ENCODE measurements around the gene LSP1.
"Not testable (repeated sequence)": the region's sequence is repeated elsewhere in the genome, so short reads cannot be mapped to it uniquely, and the experiment has no call there.

Gene LSP1, protein sequence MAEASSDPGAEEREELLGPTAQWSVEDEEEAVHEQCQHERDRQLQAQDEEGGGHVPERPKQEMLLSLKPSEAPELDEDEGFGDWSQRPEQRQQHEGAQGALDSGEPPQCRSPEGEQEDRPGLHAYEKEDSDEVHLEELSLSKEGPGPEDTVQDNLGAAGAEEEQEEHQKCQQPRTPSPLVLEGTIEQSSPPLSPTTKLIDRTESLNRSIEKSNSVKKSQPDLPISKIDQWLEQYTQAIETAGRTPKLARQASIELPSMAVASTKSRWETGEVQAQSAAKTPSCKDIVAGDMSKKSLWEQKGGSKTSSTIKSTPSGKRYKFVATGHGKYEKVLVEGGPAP

DNA sequence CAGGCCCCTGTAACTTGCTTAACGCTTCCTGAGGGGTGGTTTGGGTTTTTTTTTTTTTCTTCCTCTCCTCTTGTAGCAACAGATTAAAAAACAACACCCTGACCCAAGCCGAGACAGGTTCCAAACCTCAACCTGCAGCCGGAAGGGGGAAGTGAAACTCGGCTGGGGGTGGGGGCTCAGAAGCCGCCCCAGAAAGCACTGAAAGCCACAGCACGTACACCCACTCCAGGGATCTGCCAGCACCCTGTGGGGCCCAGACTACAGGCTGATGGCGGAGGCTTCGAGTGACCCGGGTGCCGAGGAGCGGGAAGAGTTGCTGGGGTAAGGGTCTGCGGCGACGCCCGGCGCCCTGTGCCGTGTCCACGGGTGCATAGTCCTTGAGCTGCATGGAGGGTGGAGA lies at the start of gene LSP1:
Gene LSP1 (plus strand): TSS at position 208 of the 400 bp plus-strand sequence. CDS start 61 bp downstream, at position 269.
- peak; percentile 91 for DNase-seq

DNA sequence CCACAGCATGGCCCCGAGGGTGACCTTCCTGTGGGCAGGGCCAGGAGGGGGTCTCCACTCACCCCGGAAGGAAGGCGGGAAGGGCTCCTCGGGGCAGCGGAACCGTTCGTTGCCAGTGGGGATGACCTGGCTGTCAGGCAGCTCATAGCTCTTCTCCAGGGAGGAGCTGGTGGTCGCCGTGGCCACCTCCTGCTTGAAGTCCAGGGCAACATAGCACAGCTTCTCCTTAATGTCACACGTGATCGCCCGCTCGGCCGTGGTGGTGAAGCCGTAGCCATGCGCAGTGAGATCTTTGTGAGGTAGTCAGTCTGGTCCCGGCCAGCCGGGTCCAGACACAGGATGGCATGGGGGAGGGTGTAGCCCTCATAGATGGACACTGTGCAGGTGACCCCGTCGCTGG lies 49.6 kb upstream of the LSP1 start:
- DNase-seq = no peak

DNA sequence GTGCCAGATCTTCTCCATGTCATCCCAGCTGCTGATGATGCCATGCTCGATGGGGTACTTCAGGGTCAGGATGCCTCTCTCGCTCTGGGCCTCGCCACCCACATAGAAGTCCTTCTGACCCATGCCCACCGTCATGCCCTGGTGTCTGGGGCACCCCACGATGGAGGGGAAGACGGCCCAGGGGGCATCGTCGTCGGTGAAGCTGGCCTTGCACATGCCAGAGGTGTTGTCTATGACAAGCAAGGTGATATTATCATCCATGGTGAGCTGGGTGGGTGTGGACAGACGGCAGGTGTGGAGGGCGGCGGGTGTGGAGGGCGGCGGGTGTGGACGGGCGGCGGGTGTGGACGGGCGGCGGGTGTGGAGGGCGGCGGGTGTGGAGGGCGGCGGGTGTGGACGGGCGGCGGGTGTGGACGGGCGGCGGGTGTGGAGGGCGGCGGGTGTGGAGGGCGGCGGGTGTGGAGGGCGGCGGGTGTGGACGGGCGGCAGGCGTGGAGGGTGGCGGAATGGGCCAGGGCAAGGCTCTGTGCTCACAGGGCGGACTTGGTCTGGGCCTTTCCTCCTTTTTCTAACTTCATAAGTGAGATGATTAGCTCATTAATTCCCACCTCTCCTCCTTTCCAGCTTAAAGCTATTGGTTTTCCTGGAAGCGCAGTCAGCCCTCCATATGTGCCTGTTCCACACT lies 48.9 kb upstream of the LSP1 start:
- DNase-seq = not testable (repeated sequence)

DNA sequence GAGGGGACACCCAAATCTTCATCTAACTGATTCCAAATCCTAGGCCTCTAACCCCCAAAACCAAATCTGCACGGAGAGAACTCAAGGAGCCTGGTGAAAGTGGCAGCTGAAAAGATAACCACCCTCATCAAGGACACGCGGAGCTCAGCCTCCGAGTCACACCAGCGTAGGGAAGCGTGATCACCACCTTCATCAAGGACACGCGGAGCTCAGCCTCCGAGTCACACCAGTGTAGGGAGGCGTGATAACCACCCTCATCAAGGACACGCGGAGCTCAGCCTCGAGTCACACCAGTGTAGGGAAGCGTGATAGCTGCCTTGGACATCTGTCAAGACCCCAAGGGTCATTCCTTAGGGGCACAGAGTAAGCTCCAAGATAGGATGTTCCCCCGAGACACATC lies 47.4 kb upstream of the LSP1 start:
- DNase-seq = no peak

DNA sequence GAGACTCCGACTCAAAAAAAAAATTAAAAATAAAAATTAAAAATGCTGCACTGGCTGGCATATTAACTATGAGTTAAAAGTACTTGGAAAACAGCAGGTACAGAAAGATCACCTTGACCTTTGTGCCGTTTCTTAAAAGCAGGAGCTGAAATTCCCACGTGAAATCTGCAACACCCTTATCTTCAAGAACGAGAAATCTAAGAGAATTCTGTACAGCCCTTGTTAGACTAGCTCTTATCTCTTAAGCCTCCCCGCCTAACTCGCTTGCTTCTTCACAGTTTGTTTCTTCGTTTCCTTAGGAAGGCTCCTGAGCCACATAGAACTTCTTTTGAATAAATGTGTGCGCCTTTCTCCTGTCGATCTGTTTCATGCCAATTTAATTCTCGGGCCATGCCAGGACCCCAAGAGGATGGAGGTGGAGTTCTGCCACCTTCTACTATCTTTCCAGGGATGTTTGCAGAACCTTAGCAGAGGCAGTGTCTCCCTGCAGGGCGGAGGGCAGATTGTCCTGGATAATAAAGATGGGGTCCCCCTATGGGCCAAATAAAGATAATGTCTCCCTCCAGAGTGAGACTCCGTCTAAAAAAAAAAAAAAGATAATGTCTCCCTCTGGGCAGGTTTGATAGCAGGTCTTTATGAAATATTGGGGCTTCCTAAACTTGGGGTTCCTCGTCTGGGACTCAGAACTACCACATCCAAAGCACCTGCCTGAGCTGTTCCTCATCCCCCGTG lies 45.5 kb upstream of the LSP1 start:
- DNase-seq = no peak

DNA sequence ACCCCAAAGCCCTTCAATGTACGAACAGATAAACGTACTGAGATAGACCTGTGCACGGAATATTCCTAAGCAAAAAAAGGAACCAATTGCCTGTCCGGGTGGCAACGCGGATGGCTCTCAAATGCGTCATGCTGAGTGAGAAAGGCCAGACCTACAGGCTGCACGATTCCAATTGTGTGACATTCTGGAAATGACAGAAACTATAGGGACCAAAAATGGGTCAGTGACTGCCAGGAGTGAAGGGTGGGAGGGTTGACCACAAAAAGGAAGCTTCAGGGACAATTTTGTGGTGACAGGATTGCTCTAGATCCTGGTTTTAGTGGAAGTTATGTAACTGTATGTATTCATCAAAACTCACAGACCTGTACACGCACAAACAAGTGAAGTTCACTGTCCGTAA lies 42.1 kb upstream of the LSP1 start:
- no peak for DNase-seq

DNA sequence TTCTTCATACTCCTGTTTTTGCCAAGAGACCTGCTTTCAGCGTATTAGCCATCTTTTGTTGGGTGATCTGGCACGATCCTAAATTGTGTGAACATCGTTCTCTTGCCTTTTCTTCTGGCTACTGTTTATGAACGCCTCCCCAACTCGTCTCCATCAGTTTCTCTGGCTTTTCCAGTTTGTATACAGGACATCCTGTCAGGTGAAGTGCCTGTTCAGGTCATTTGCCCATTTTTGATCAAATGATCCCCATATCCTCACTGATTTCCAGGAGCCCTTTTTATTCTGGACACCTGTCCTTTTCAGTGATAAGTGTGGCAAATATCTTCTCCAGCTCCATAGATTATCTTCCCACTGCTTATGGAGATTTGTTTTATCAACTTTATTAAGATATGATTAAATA lies 40.6 kb upstream of the LSP1 start:
- no peak for DNase-seq

DNA sequence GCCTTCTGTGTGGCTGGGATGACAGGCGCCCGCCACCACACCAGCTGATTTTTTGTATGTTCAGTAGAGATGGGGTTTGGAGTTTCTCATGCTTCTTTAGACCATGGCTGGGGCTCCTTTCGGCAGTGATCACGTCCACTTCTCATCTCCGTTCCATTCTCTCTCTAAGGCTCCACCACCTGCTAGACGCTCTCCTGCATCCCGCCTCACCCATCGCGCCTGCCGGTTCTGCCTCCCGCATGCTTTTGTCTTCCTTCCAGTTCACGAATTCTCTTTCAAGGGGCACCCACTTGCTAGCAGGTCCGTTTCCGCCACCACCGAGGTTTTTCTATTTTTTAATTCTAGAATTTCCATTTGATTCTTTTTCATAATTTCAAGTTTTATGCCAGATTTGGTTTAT lies 40.1 kb upstream of the LSP1 start:
- no peak for DNase-seq

DNA sequence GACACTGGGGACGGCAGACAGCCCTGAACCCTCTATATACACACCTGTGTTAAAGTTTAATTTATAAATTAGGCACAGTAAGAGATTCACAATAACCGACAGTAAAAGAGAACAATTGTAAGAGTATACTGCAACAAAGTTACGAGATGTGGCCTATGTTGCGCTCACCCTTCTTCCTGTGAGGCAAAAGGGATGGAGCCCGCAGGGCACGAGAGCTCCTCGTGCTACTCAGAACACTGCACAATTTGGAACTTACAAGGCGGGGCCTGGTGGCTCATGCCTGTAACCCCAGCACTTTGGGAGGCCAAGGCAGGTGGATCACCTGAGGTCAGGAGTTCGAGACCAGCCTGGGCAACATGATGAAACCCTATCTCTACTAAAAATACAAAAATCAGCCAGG lies 39.5 kb upstream of the LSP1 start:
- DNase-seq = not testable (repeated sequence)

DNA sequence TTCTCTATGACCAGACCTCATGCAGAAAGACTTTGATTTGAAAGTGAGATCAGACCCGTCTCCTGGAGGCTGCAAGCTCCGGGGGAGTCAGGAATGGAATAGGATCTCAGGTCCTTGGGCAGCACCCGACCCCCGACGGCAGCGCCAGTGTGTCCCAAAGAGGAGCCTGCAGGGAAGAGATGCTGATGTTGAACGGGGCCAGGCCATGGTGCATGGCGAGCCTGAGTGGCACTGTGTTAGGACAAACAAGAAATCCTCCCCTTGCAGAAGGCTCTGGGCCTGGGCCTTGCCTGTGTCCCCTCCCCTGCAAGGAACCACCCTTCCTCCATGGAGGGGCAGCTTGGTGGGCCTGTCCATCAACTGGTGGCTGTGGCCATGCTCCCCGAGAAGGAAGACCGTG lies 38.2 kb upstream of the LSP1 start:
- no peak for DNase-seq

DNA sequence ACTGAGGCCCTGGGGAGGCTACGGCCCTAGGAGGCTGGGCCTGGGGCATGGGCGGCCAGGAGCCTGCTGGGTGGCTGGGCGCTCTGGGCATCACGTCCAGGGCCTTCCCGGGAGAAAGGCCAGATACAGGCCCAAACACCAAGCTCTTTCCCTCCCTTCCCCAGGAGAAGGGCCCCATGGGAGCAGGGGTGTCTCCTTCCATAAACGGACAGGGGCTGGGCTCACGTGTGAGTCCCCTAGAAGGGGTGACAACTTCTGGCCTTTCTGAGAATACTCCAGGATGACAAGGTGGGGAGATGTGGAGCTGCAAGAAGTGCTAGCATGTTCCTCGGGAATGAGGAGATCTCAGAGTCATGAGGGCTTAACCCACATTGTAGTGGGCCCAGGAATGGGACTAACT lies 37.6 kb upstream of the LSP1 start:
- no peak for DNase-seq

DNA sequence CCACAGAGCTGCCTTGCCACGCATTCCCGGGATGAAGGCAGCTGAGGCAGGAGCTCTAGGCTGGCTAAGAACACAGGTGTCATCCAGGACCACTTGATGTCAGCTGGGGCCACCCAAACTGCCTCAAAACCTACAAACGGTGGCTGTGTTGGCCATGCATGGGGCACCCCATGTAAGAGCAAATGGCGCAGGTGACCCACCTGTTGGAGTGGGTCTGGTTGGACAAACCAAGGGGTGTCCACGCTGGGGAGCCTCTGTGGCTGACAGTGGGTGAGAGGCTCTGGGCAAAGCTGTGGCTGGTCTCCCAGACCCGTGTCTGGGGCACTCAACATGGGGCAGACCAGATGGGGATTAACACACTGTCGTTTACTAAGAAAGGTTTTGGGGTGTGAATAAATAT lies 37.1 kb upstream of the LSP1 start:
- DNase-seq = no peak

DNA sequence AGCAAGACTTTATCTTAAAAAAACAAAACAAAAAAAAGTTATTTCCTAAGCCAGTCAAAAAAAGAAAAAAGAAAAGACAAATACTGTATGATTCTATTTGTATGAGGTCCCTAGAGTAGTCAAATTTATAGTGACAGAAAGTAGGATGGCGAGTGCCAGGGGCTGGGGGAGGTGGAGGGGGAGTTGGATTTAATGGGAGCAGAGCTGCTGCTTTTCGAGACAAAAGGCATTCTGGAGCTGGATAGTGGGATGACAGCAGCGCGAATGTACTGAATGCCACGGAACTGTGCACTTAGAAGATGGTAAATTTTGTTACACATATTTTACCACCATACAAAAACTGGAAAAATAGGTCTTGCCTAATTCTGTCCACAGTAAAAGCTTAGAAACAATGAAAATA lies 35.9 kb upstream of the LSP1 start:
- no peak for DNase-seq

DNA sequence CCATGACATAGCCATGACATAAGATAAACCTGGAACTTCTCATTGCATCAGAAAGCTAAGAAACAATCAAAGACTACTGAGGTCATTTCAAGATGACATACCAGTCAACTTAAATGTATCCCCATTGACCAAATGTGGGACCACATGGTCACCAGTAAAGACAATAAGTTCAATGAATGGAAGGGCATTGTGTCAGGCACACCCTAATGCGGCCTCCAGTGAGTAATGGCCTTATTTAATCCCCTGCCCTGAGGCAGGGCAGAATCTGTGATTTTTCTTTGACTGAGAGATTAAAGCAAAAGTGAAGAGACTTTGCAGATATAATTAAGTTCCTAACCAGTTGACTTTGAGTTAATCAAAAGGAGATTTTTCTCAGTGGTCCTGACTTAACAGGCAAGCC lies 35.4 kb upstream of the LSP1 start:
- no peak for DNase-seq

DNA sequence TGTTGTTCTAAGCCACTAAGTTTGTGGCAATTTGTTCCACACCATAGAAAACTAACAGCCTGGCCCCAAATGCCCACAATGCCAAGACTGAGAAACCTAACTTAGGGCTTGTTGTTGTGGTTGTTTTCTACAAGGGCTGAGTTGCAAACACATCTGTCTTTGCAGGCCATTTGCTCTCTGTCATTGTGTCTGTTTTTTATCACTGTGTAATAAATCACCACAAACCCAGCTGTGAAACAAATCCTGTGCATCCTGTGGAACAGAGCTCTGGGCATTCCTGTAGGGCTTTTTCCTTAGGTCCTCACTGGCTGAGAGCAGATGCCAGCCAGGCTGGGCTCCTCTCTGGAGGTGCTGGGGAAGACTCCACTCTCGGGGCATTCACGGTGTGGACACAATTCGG lies 33.8 kb upstream of the LSP1 start:
- no peak for DNase-seq

DNA sequence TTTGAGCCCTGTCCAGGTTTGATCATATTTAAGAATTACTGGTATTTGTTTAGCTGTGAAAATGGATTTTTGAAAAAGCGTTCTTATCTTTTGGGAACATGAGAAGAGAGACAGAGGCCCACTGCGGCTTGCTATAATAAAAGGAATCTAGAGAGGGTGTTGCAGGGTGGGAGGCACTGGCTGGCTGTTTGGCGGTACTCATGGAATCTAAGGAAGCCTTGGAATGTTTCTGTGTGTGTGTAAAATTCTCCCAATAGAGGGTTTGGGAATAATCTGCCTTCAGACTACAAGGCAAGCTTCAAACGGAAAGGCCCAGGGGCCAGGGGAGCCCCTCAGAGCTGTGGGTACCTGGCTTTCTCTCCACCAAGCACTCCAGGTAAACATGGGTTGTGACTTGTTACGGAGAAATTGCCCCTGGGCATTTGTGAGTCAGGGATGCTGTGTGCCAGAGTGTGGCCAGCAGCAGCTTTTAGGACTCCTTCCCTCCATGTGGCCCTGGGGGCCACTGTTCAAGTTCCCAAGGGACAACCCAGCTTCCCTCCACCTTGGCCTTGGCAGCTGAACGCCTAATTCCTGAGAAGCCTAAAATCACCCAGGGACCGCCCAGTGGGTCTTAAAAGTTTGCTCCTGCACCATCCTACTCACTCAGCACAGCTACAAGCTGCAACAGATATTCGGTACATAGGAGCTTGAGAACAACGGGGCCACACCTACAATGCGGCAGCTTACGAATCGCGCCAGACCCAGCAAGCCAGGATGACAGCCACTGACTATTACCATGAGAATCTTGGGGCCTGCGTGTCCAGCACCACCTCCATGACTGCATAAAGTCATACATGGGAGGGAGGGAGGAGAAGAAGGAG lies 32.2 kb upstream of the LSP1 start:
- no peak for DNase-seq

DNA sequence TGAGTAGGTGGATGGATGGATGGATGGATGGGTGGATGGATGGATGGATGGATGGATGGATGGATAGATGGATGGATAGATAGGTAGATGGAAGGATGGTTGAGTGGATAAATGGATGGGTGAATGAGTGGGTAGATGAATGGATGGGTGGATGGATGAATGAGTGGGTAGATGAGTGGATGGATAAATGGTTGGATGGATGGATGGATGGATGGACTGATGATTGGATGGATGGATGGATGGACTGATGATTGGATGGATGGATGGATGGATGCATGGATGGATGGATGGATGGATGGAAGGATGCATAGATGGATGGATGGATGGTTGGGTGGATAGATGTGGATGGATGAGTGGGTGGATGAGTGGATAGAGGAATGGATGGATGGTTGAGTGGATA lies 31.3 kb upstream of the LSP1 start:
- no peak for DNase-seq

DNA sequence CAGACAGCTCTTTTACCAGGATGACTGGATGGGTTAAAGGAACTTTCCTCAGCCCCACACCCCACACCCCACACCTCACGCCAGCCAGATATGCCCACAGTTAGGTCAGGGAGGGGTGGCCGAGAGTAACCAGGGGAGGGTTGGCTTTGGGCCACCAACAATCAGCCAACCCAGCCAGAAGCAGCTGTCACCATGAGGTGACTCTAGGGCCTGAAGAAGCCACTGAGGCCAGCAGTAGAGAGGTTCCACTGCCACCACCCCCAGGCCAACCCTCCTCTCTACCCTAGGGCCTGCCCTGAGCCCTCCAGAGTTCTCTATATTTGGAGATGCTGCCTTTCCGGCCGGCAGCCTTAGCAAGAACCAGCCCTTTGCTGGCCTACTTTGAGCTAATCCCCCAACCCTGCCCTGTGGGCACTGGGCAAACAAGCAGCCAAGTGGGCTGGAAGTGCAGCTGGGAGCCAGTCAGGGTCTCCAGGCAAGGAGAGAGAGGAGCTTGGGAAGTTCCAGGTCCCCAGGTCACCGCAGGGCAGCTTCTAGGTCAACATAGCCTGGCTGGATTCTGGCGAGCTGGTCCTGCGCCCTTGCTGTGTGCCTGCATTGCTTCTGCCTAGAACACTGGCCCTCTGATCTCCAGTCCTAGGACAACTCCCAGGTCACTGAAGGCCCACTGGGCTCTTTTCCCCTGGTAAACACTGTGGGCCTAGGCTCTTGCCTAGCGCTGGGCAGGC lies 30.1 kb upstream of the LSP1 start:
- no peak for DNase-seq

DNA sequence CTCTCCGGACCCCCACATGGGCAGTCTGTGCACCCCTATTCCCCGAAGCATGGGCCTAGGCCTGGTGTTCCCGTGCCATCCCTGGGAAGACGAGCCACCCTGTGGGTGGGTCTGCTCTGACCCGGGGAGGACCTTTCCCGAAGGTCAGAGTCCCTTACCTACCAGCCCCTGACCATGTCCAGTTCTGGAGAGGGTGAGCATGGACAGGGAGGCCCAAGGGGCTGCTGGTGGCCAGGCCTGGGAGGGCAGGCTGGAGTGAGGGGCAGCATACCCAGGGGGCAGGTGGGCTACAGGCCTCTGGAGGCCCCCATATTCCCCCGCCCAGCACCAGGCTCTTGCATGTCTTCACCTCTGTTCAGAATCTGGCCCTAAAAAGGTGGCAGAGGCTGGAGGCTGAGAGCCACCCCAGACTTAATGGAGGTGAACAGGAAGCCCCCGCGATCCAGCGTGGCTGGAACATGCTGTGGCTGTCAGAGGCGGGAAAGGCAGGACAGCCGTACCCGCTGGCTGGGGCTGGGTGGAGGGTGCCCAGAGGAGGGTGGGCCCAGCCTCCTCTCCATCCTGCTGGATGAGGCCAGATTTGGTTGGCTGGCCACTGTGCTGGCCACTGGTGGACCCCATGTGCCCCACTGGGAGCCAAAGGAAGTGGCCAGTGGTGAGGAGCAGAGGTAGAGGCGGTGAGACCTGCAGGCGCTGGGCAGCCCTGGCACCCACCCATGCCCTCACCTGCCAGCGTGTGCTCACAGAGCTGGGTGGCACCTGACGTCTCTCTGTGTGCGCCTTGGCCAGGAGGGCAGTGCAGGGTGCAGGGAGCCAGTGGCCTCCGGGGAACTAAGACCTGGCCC lies 29.3 kb upstream of the LSP1 start:
- no peak for DNase-seq

DNA sequence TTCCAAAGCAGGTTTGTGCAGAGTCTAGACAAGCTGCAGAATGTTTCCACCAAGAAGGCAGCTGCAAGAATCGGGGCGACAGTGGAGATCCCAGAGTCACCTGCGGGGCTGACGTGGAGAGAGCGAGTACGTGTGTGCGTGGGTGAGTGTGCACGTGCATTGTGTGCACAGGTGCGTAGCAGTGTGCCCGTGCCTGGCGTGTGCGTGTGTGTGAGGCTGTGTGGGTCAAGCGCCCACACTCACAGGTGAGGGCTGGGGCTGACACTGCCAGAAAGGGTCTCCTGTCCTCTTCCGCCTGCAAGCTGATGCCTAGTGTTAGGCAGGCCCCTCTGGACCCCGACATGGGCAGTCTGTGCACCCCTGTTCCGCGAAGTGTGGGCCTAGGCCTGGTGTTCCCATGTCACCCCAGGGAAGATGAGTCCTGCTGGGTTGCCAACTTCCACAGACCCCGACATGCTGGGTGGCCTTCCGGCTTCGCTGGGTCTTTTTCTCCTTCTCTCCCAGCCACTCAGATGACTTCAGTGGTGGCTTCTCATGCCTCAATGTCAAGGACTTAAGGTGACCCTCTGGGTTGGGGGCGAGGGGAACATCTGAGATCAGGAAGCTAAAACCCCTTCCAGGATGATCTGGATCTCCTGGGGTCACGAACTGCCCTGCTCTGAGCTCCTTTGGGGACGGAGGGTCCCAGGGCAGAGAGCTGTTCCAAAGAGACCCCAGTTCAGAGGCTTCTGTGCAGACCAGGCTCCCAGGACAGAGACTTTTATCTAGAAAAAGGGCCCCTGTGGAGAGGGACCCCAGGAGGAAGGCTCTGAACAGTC lies 28.5 kb upstream of the LSP1 start:
- no peak for DNase-seq
